GM23338 (cell line): ENCODE measurements around the gene ADH5. TPM values are rescaled to one million over a fixed set of nuclear protein-coding genes. Genes with fewer than 3 reads are reported as not detected.

ENCODE experiments used
- ATAC-seq: fragments of 200-7000 bp; cut with Tn5 transposase; 3 replicates; pipeline ENCODE4 v1.9.1; 2020
- DNase-seq: peaks from one replicate; pipeline ENCODE4 v3.0.0-alpha.2; 2015; ENCODE audit warnings: low spot score
- H2AFZ ChIP-seq: fragments of 200-600 bp; sonication (generic); 2 replicates; pipeline ENCODE4 v1.8.0; 2016; ENCODE audit warnings: antibody characterized with exemption, mild to moderate bottlenecking, moderate library complexity
- H3F3A ChIP-seq: fragments of 200-600 bp; sonication (generic); replicated peaks from 2 replicates; pipeline ENCODE4 v1.8.0; 2017; ENCODE audit warnings: antibody characterized with exemption, mixed run types, low read depth
- H3K27ac ChIP-seq: fragments of 200-600 bp; sonication (generic); 2 replicates; pipeline ENCODE4 v1.6.1; 2016; ENCODE audit warnings: low read depth
- H3K27me3 ChIP-seq: fragments of 200-600 bp; sonication (generic); 2 replicates; pipeline ENCODE4 v1.8.0; 2016; ENCODE audit warnings: mild to moderate bottlenecking, mixed run types, moderate library complexity; ENCODE audit not compliant: insufficient read depth
- H3K36me3 ChIP-seq: fragments of 200-600 bp; sonication (generic); 2 replicates; pipeline ENCODE4 v1.8.0; 2016; ENCODE audit warnings: mild to moderate bottlenecking; ENCODE audit not compliant: insufficient read depth
- H3K4me1 ChIP-seq: fragments of 200-600 bp; sonication (generic); 2 replicates; pipeline ENCODE4 v1.8.0; 2016; ENCODE audit warnings: mild to moderate bottlenecking, moderate library complexity; ENCODE audit not compliant: insufficient read depth
- H3K4me2 ChIP-seq: fragments of 200-600 bp; sonication (generic); 2 replicates; pipeline ENCODE4 v1.7.1; 2017; ENCODE audit warnings: mixed run types
- H3K4me3 ChIP-seq: fragments of 200-600 bp; sonication (generic); 2 replicates; pipeline ENCODE4 v1.6.1; 2016; ENCODE audit warnings: mixed run types
- H3K79me2 ChIP-seq: fragments of 200-600 bp; sonication (generic); replicated peaks from 2 replicates; pipeline ENCODE4 v1.8.0; 2017; ENCODE audit warnings: mild to moderate bottlenecking; ENCODE audit not compliant: insufficient read depth
- H3K9me2 ChIP-seq: fragments of 200-600 bp; sonication (generic); 2 replicates; pipeline ENCODE4 v1.8.0; 2017; ENCODE audit not compliant: insufficient read depth
- H4K20me1 ChIP-seq: fragments of 200-600 bp; sonication (generic); replicated peaks from 2 replicates; pipeline ENCODE4 v1.8.0; 2017; ENCODE audit warnings: mild to moderate bottlenecking; ENCODE audit not compliant: insufficient read depth
- H3K27ac Mint-ChIP-seq: 2 replicates; pipeline ENCODE4 v1.8.0; 2020; ENCODE audit warnings: inconsistent platforms, mild to moderate bottlenecking, moderate library complexity, mixed read lengths
- H3K27me3 Mint-ChIP-seq: 3 replicates; pipeline ENCODE4 v1.8.0; 2022; ENCODE audit warnings: low read depth, mild to moderate bottlenecking, moderate library complexity, mixed read lengths, inconsistent platforms; ENCODE audit not compliant: insufficient read depth, poor library complexity
- H3K36me3 Mint-ChIP-seq: 3 replicates; pipeline ENCODE4 v1.8.0; 2021; ENCODE audit warnings: low read depth, mild to moderate bottlenecking, inconsistent platforms, moderate library complexity, mixed read lengths
- H3K4me1 Mint-ChIP-seq: 3 replicates; pipeline ENCODE4 v1.8.0; 2020; ENCODE audit warnings: mild to moderate bottlenecking, inconsistent platforms, mixed read lengths
- H3K4me3 Mint-ChIP-seq: 3 replicates; pipeline ENCODE4 v1.8.0; 2021; ENCODE audit warnings: moderate library complexity, mild to moderate bottlenecking, inconsistent platforms, mixed read lengths
- H3K9me3 Mint-ChIP-seq: 3 replicates; pipeline ENCODE4 v1.8.0; 2020; ENCODE audit warnings: moderate library complexity, mild to moderate bottlenecking, inconsistent platforms, mixed read lengths
- CREB1 ChIP-seq: fragments of 250-450 bp; sonication (Bioruptor Pico); IDR thresholded peaks from 2 replicates; pipeline ENCODE4 v1.5.0; 2020; ENCODE audit warnings: low read depth, mild to moderate bottlenecking, moderate library complexity
- EZH2phosphoT487 ChIP-seq: fragments of 200-600 bp; sonication (generic); IDR thresholded peaks from one replicate; pipeline ENCODE4 v1.8.1; 2018; ENCODE audit warnings: antibody characterized with exemption; ENCODE audit not compliant: unreplicated experiment
- JUNB ChIP-seq: IDR thresholded peaks from one replicate; pipeline ENCODE4 v1.6.1; 2016; ENCODE audit warnings: antibody characterized with exemption; ENCODE audit not compliant: unreplicated experiment
- NANOG ChIP-seq: IDR thresholded peaks from 2 replicates; pipeline ENCODE4 v1.6.1; 2016; ENCODE audit warnings: antibody characterized with exemption, borderline replicate concordance
- POLR2AphosphoS5 ChIP-seq: IDR thresholded peaks from 2 replicates; pipeline ENCODE4 v1.6.1; 2016; ENCODE audit warnings: antibody characterized with exemption, low read depth
- ZNF114 ChIP-seq: fragments of 250-450 bp; sonication (Bioruptor Pico); IDR thresholded peaks from 2 replicates; pipeline ENCODE4 v1.5.0; 2020; ENCODE audit warnings: mild to moderate bottlenecking, moderate library complexity
- ZNF331 ChIP-seq: fragments of 250-450 bp; sonication (Bioruptor Pico); IDR thresholded peaks from 2 replicates; pipeline ENCODE4 v1.5.0; 2020; ENCODE audit warnings: low read depth, mild to moderate bottlenecking, moderate library complexity
- long read RNA-seq: library from polyadenylated mRNA; unstranded; transcript quantifications from one replicate; pipeline ENCODE4 v2.0.0, GENCODE V29; 2020; ENCODE audit not compliant: unreplicated experiment
- polyA plus RNA-seq: library from polyadenylated mRNA; unstranded; fragments of >200 nt; fragmentation: Nextera tagmentation; extraction: Ambion mirVana; gene quantifications from 2 replicates; pipeline ENCODE4 v1.2.1, GENCODE V29; 2016
- total RNA-seq: library from RNA; depleted of rRNA; stranded (reverse); fragments of >200 nt; shearing (Covaris generic); gene quantifications from 2 replicates; pipeline ENCODE4 v1.2.3, GENCODE V29; 2014; rRNA removed
- TF ChIP-seq, protein P1 (sequence below), 2 experiments: fragments of 200-600 bp in 1 of 2; sonication (generic) in 1 of 2; conservative IDR thresholded peaks; 2 replicates each; pipeline versions ENCODE4 v1.5.1 to v1.6.1; 2016 to 2017; ENCODE audit warnings: antibody characterized with exemption in 2 of 2, low read depth in 2 of 2, mild to moderate bottlenecking in 2 of 2, moderate library complexity in 1 of 2
- TF ChIP-seq, protein P2 (sequence below): IDR thresholded peaks from one replicate; pipeline ENCODE4 v1.6.1; 2018; ENCODE audit warnings: antibody characterized with exemption; ENCODE audit not compliant: unreplicated experiment

Gene ADH5
- 224 and 227 TPM in 2 replicates for total RNA-seq
- polyA plus RNA-seq, result 243 and 250 TPM in 2 replicates
- long read RNA-seq, transcript ADH5-201 (9 exons, 2,615 nt), result major isoform, 100 of 122 reads
- long read RNA-seq, partial matches to known transcripts, result 16 of 122 reads
- long read RNA-seq, other reads (novel, unspliced or antisense), result 6 of 122 reads

DNA sequence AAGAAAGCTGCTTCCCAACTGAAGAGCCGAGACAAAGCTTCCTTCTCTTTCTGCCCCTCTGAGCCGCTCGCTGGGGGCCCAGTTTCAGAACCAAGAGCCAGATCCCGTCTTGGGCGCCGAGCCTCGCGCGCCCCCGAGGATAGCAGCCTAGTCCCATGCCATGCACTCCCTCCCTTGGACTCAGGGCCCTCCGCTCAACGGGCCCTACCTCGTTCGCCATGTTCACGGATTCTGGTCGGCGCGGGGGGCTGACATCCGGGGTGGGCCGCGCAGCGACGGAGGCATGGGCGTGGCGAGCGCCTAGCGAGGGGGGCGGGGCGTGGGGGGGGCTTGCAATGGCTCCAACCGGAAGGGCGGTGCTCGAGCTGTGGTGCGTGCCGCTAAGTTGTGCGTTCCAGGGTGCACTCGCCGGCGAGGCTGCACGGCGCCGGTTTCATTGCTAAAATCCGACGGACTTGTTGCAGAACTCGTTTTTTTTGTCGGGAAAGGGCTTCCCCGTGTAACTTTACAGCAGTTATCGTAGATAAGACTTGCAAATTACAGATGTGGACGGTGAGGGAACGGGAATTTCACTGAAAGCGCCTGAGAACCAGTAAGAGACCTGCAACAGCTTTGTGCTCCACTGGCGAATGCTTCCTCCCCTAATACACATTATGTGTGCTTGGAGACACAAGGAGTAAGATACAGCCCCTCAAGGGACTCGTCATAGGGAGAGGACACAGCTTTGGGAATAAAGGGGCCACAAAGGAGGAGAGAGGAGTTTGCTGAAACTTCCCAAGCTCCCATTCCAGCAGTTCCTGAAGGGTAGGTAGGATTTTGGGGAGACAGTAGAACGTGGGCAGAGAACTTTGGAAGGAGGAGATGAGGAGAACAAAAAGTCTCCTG is at the start of gene ADH5:
Gene ADH5 (minus strand): TSS at position 308 of the 885 bp plus-strand sequence. CDS start 88 bp downstream, at position 220.
- H3K36me3 Mint-ChIP-seq, result peaks cover 43% of the 10 kb centered on the region
- Histone ChIP-seq H3K36me3 (peaks cover 15% of the 10 kb centered on the region; the same call in 1 of the 2 replicates), H2AFZ (peak within 1 kb of the TSS; percentile 76; the same call in 1 of the 2 replicates), H4K20me1 (no peaks in the 10 kb centered on the region; the same call in 1 of the 2 replicates), H3K9me2 (no peaks in the 10 kb centered on the region), H3K4me3 (peak within 1 kb of the TSS; percentile 81), H3K27ac (peak within 1 kb of the TSS; percentile 98), H3K4me2 (peak within 1 kb of the TSS; percentile 93), H3F3A (no peaks in the 10 kb centered on the region), H3K79me2 (peaks cover 60% of the 10 kb centered on the region), H3K27me3 (no peaks in the 10 kb centered on the region), H3K4me1 (peaks cover 18% of the 10 kb centered on the region)
- ATAC-seq (peak; percentile 91), DNase-seq (peak; percentile 91)
- peak within 1 kb of the TSS; percentile 99 for H3K27ac Mint-ChIP-seq
- peaks cover 39% of the 10 kb centered on the region for H3K4me1 Mint-ChIP-seq
- peak within 1 kb of the TSS; percentile 93 for H3K4me3 Mint-ChIP-seq
- peaks cover 17% of the 10 kb centered on the region for H3K27me3 Mint-ChIP-seq
- TF ChIP-seq JUNB, result no peak
- TF ChIP-seq, protein P1, sequence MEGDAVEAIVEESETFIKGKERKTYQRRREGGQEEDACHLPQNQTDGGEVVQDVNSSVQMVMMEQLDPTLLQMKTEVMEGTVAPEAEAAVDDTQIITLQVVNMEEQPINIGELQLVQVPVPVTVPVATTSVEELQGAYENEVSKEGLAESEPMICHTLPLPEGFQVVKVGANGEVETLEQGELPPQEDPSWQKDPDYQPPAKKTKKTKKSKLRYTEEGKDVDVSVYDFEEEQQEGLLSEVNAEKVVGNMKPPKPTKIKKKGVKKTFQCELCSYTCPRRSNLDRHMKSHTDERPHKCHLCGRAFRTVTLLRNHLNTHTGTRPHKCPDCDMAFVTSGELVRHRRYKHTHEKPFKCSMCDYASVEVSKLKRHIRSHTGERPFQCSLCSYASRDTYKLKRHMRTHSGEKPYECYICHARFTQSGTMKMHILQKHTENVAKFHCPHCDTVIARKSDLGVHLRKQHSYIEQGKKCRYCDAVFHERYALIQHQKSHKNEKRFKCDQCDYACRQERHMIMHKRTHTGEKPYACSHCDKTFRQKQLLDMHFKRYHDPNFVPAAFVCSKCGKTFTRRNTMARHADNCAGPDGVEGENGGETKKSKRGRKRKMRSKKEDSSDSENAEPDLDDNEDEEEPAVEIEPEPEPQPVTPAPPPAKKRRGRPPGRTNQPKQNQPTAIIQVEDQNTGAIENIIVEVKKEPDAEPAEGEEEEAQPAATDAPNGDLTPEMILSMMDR (conservative IDR thresholded peaks at IDR 0.05; ENCODE audit: low read depth in 2 of 2), result no peak
- TF ChIP-seq, protein P2, sequence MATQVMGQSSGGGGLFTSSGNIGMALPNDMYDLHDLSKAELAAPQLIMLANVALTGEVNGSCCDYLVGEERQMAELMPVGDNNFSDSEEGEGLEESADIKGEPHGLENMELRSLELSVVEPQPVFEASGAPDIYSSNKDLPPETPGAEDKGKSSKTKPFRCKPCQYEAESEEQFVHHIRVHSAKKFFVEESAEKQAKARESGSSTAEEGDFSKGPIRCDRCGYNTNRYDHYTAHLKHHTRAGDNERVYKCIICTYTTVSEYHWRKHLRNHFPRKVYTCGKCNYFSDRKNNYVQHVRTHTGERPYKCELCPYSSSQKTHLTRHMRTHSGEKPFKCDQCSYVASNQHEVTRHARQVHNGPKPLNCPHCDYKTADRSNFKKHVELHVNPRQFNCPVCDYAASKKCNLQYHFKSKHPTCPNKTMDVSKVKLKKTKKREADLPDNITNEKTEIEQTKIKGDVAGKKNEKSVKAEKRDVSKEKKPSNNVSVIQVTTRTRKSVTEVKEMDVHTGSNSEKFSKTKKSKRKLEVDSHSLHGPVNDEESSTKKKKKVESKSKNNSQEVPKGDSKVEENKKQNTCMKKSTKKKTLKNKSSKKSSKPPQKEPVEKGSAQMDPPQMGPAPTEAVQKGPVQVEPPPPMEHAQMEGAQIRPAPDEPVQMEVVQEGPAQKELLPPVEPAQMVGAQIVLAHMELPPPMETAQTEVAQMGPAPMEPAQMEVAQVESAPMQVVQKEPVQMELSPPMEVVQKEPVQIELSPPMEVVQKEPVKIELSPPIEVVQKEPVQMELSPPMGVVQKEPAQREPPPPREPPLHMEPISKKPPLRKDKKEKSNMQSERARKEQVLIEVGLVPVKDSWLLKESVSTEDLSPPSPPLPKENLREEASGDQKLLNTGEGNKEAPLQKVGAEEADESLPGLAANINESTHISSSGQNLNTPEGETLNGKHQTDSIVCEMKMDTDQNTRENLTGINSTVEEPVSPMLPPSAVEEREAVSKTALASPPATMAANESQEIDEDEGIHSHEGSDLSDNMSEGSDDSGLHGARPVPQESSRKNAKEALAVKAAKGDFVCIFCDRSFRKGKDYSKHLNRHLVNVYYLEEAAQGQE, result no peak
- TF ChIP-seq ZNF114 (CRISPR knock-in tag), result no peak
- peak; percentile 98 for TF ChIP-seq POLR2AphosphoS5
- no peak for TF ChIP-seq NANOG
- TF ChIP-seq ZNF331, result no peak
- peaks cover 3% of the 10 kb centered on the region; the same call in 2 of the 3 replicates for H3K9me3 Mint-ChIP-seq

DNA sequence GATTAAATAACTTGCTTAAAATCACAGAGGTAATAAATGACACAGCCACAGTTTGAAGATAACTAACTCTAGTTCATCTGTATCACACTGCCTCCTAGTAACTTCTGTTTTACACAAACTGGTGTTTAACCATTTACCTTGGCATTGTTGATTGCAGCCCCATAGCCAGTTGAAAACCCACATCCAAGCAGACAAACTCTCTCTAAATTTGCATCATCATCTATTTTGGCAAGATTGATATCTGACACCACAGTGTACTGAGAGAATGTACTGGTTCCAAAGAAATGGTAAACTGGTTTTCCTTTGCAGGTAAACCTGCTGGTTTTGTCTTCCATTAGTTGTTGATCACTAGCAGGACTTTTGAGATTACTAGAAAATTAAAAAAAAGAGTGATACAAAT is 47.7 kb upstream of the ADH5 start:
- no peak overlapping the region for H3K4me3 Mint-ChIP-seq
- ATAC-seq, result no peak
- no peaks in the 10 kb centered on the region for H3K4me1 ChIP-seq
- TF ChIP-seq CREB1 (CRISPR knock-in tag), result no peak
- TF ChIP-seq ZNF331, result no peak
- TF ChIP-seq EZH2phosphoT487, result no peak

More for the DNA sequence above, 47.7 kb upstream of the ADH5 start:
- H3K27ac ChIP-seq, result no peak overlapping the region
- peak; percentile 1 for DNase-seq
- no peaks in the 10 kb centered on the region for H3K9me2 ChIP-seq
- H3K27me3 ChIP-seq, result no peaks in the 10 kb centered on the region
- no peaks in the 10 kb centered on the region for H3K79me2 ChIP-seq
- no peaks in the 10 kb centered on the region for H3F3A ChIP-seq
- no peak overlapping the region for H2AFZ ChIP-seq
- H3K4me3 ChIP-seq, result no peak overlapping the region
- H3K36me3 ChIP-seq, result no peaks in the 10 kb centered on the region
- no peaks in the 10 kb centered on the region for H3K9me3 Mint-ChIP-seq
- no peak overlapping the region for H3K4me2 ChIP-seq
- H3K27ac Mint-ChIP-seq, result no peak overlapping the region
- H4K20me1 ChIP-seq, result no peaks in the 10 kb centered on the region
- H3K27me3 Mint-ChIP-seq, result no peaks in the 10 kb centered on the region
- no peaks in the 10 kb centered on the region for H3K4me1 Mint-ChIP-seq
- H3K36me3 Mint-ChIP-seq, result no peaks in the 10 kb centered on the region
